Left lobe of liver (tissue), 2 donors: ENCODE results near the gene GNB4. TPM values are rescaled to one million over a fixed set of nuclear protein-coding genes. Genes with fewer than 3 reads are reported as not detected.

Experiments
- ATAC-seq: fragments of 200-7000 bp; cut with Tn5 transposase; one replicate; pipeline ENCODE4 v1.9.1; 2020; ENCODE audit warnings: mild to moderate bottlenecking, moderate library complexity
- DNase-seq: peaks from one replicate; pipeline ENCODE4 v3.0.0-alpha.2; 2020; ENCODE audit warnings: low spot score
- total RNA-seq: library from RNA; stranded (reverse); gene quantifications from one replicate; pipeline ENCODE4 v1.2.1, GENCODE V29; 2021
- donor health status: DM: no; HTN: no; CAD: no; lungs with moderate emphysema.
- donor health status: DM: no; HTN: yes; CAD: no.

Gene GNB4
- total RNA-seq: 3.3 TPM

GRCh38 chr3:179451265-179452175 lies at the start of gene GNB4:
Gene GNB4 (minus strand): TSS chr3:179451470. CDS start chr3:179426200, 25,270 bp downstream.
- ATAC-seq (peak; percentile 88), DNase-seq (peak; percentile 66)

GRCh38 chr3:179495483-179495882 lies 44.2 kb upstream of the GNB4 start:
- DNase-seq (no peak), ATAC-seq (no peak)

- DNase-seq (no peak), ATAC-seq (no peak)
Observed at GRCh38 chr3:179493260-179493659, 42.0 kb upstream of the GNB4 start.

DNA sequence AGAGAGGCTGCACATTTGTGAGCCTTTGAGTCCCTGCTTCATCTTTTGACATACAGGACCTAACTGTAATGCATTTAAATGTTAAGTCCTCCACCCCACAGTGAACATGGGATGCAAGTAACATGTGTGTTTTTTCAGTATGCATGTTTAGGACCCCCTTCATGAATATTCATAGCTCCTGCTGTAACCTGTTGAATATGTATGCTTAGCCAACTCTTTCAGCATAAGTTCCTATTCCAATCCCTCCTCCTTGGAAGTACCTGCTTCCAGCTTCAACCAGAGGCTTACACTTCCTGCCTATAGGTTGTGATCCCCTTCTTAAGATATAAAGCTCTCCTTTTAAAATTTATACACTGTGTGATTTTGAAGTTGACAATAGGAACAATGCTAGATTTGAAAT lies 36.9 kb upstream of the GNB4 start:
- DNase-seq: no peak
- ATAC-seq: no peak

- no peak for ATAC-seq
- no peak for DNase-seq
Observed at GRCh38 chr3:179486806-179487205, 35.5 kb upstream of the GNB4 start.

DNA sequence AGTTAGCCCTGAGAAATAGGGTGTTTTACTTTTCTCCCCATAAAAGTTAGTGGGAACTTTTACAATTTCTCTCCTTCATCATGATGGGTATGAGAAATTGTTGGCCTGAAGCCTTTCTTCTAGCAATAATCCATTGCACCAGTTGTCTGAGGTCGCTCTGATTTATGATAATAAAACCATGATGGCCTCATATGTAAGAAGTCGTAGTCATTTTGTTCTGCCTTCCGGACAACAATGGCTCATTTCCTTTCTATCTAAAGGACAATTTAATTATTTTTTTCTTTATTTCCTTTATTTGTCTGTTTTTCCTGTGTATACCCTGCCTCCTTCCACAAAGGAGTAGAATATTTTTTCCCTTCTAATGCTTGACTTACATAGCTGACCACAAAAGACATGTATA lies 31.6 kb upstream of the GNB4 start:
- DNase-seq (no peak), ATAC-seq (no peak)

DNA sequence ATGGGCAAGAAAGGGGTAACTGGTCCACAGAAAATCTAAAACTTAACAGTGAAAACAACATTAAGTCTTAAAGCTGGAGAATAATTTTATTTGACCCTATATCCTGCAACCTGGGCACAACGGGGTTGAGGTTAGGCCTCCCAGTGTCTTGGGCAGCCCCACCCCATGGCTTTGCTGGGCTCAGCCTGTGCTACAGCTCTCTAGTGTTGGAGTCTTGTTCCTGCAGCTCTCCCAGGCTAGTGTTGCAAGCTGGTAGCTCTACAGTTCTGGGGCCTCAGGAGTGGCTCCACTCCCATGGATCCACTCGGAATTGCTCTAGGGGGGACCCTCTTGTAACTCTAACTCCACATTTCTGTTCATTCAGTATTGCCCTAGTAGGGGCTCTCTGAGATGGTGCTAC lies 24.9 kb upstream of the GNB4 start:
- peak; percentile 23 for ATAC-seq
- no peak for DNase-seq

DNA sequence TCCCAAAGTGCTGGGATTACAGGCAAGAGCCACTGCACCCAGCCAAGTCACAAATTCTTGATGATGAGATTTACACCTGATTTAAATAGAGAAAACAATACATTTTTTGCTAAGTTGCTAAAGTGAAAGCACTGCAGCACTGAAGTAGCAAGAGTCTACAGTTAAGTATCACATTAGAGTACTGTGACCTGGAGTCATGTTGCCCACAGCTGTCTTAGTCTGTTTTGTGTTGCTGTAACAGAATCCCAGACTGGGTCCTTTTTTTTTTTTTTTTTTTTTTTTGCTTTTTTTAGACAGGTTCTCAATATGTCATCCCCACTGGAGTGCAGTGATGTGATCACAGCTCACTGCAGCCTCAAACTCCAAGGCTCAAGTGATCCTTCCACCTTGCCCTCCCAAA lies 23.2 kb upstream of the GNB4 start:
- DNase-seq (no peak), ATAC-seq (no peak)

GRCh38 chr3:179473565-179473964 lies 22.3 kb upstream of the GNB4 start:
- DNase-seq (no peak), ATAC-seq (peak; percentile 33)

DNA sequence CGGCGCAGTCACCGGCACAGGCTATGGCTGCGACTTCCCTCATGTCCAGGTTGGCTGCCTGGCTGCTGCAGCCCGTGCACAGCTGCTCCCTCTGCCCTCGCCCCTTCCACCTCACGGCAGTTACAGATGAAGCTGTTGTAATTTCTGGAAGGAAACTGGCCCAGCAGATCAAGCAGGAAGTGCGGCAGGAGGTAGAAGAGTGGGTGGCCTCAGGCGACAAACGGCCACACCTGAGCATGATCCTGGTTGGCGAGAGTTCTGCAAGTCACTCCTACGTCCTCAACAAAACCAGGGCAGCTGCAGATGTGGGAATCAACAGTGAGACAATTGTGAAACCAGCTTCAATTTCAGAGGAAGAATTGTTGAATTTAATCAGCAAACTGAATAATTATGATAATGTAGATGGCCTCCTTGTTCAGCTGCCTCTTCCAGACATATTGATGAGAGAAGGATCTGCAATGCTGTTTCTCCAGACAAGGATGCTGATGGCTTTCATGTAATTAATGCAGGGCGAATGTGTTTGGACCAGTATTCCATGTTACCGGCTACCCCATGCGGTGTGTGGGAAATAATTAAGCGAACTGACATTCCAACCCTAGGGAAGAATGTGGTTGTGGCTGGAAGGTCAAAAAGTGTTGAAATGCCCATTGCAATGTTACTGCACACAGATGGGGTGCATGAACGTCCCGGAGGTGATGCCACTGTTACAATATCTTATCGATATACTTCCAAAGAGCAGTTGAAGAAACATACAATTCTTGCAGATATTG lies 13.2 kb upstream of the GNB4 start:
- no peak for ATAC-seq
- no peak for DNase-seq

DNA sequence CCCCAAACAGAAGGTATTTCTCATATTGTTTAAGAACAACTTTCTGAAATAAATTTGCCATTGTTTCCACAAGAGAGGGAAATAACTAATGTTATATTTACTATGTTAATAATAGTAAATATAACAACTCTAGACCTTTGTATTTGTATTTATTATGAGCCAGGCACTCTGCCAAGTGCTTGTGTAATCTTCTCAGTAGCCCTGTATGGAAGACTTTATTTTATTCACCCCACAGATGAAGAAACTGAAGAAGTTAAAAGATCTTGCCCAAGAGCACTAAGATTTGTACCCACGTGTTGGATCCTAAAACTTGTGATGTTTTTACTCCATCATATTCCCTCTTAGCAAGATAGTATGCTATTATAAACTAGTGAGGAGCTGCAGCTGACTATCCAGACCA lies 12.0 kb upstream of the GNB4 start:
- no peak for ATAC-seq

GRCh38 chr3:179460260-179460659 lies 9.0 kb upstream of the GNB4 start:
- no peak for ATAC-seq
- no peak for DNase-seq

More for the DNA sequence above, 12.0 kb upstream of the GNB4 start:
- no peak for DNase-seq

DNA sequence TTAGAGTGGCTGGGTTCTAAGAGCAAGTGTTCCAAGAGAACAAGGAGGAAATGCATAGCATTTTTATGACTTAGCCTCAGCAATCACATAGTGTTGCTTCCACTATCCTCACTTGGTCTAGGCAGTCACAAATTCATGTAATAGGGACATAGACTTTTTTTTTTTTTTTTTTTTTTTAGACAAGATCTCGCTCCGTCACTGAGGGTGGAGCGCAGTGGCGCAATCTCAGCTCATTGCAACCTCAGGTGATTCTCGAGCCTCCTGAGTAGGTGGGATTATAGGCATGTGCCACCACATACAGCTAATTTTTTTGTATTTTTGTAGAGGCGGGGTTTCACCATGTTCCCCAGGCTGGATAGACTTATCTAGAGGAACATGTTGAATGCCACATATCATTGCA lies 4.7 kb upstream of the GNB4 start:
- no peak for ATAC-seq
- no peak for DNase-seq

GRCh38 chr3:179454887-179455286 lies 3.6 kb upstream of the GNB4 start:
- ATAC-seq (no peak), DNase-seq (no peak)

GRCh38 chr3:179453967-179454366 lies 2.7 kb upstream of the GNB4 start:
- ATAC-seq: no peak
- no peak for DNase-seq

- DNase-seq (no peak), ATAC-seq (no peak)
Observed at GRCh38 chr3:179452872-179453271, 1.6 kb upstream of the GNB4 start.

GRCh38 chr3:179452176-179452564 lies 900 bp upstream of the GNB4 start:
- ATAC-seq: no peak
- no peak for DNase-seq

DNA sequence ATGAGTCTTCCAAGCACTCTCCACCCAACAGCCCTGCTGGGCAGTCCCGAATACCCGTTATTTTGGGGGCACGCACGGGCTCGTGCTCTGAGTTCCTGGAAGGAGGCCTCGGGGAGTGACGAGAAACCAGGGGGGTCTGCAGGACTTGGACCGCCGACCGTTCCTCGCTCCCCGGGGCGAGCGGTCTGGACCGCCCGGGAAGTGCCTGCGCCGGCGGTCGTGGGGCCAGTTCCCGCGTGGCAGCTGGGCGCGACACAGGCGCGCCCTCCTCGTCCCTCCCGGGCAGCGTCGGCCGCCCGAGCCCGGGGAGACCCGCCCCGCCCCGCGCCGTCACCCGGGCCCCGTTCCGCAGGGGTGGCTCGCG lies 387 bp downstream of the GNB4 start:
- peak; percentile 46 for DNase-seq
- peak; percentile 62 for ATAC-seq

DNA sequence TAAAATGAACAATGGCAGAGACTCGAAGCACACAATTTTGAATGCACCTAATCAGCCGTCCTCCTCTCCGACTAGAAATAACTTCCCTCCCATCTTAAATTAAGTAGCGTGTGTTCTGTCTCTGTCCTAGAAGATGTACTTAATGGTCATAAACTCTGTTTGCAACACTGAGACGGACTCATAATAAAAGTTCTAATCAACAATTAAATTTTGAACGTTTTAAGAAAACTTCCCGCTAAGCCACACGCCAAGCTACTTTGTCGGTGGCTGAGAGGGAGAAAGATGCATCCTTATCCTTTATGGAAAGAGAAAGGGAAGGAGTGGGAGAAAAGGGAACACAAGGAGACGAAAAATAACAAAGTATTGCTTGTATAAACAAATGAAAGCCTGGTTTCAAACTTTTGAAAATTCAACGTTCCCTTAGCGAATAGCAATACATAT lies 989 bp downstream of the GNB4 start:
- ATAC-seq (no peak), DNase-seq (no peak)

DNA sequence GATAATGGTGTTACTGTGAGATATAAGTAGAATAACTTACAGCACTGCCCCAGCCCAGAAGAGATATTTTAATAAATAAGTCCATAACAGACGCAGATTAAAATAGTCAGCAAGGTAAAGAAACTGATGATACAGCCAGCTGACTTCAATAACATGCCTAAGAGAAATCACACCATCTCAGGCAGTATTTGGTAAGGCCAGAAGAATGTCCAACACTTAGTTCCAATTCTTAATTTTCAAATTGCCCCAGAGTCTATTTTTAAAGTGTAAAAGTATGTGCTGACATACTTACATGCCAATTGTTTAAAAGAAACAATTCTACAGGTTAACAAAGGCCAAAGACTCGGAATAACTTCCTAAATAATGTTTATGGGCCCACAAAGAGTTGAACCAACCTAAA lies 1.6 kb downstream of the GNB4 start:
- no peak for DNase-seq
- ATAC-seq: no peak

- ATAC-seq: no peak
- no peak for DNase-seq
Observed at GRCh38 chr3:179447251-179447650, 4.0 kb downstream of the GNB4 start.

GRCh38 chr3:179446501-179446900 lies 4.8 kb downstream of the GNB4 start:
- no peak for ATAC-seq
- DNase-seq: no peak
